ENCODE data around the gene TFAP2C. TPM values are rescaled to one million over a fixed set of nuclear protein-coding genes. Genes with fewer than 3 reads are reported as not detected.

The TFAP2C gene
- total and polyA plus RNA-seq, 9 of the 15 experiments (the other 6 are each of a cell fraction or from before 2014, with no cell fraction given) = 0.03 to 0.04 TPM; not detected in 7

- DNase-seq (ENCODE audit: extremely low read depth in 1 of 4, low spot score in 3 of 4) = no peak
- Histone ChIP-seq H3K79me2 (ENCODE audit: control insufficient read depth, insufficient read depth, low read length) (no peaks in the 10 kb centered on the region), H3K36me3 (ENCODE audit: control insufficient read depth, insufficient read depth, low read length) (no peaks in the 10 kb centered on the region), H3K4me3 (no peak overlapping the region), H2AFZ (ENCODE audit: low read depth, low read length) (no peak overlapping the region), H3K4me2 (ENCODE audit: insufficient read depth, low read length) (no peak overlapping the region), H3K9me1 (ENCODE audit: control insufficient read depth, insufficient read depth, low read length) (no peaks in the 10 kb centered on the region), H3K4me1 (replicated peaks in 1 of 2; ENCODE audit: control insufficient read depth in 2 of 2, insufficient read depth in 2 of 2, low read length in 2 of 2) (no peaks in the 10 kb centered on the region; a peak in 1 of 5 replicates), H3K27me3 (ENCODE audit: control insufficient read depth in 2 of 2, insufficient read depth in 2 of 2, low read length in 2 of 2) (peaks cover 7 to 43% of the 10 kb centered on the region in 2 experiments; a peak in 4 of 5 replicates), H3K9me3 (replicated peaks; ENCODE audit: control insufficient read depth, insufficient read depth, low read depth, low read length) (no peaks in the 10 kb centered on the region), H4K20me1 (replicated peaks; ENCODE audit: control insufficient read depth, insufficient read depth, low read length) (0 out of 2 replicates have a peak, but pooled peaks cover 4% of the 10 kb centered on the region), H3K27ac (ENCODE audit: extremely low read depth, low read depth, low read length) (no peak overlapping the region), H3K9ac (ENCODE audit: insufficient read depth in 1 of 2, low read depth in 2 of 2, low read length in 2 of 2) (no peak overlapping the region)
- in situ Hi-C loops (cut with MboI) (no loop called here), intact Hi-C loops (cut with micrococcal nuclease) (no loop called here)
- POLR2A ChIA-PET = interaction anchor here (1.2 kb wide), 1 partner anchor 9 kb away, joined by 4 read pairs; no protein-coding TSS in a partner anchor
- no TSS peak for BruUV-seq (replicated peaks)
- no peak for FAIRE-seq
- CTCF ChIA-PET (ENCODE audit: low intra/inter-chr PET ratio) = no interaction called here
- no peak for ATAC-seq
- 2% methylated on average over 3 of the region's 3 CpGs for WGBS (ENCODE audit: insufficient coverage, low coverage, missing lambda C conversion rate)
- no peak for TF ChIP-seq CUX1 (CRISPR knock-in tag; IDR thresholded peaks at IDR 0.05)
- no peak for TF ChIP-seq BCOR (IDR thresholded peaks at IDR 0.05)
- no peak for TF ChIP-seq CHCHD3 (CRISPR knock-in tag; IDR thresholded peaks at IDR 0.05)
- no peak for TF ChIP-seq SOX6 (IDR thresholded peaks at IDR 0.05)
- no peak for TF ChIP-seq TAF1 (IDR thresholded peaks at IDR 0.05; ENCODE audit: control insufficient read depth, extremely low read depth, insufficient read depth, low read length, severe bottlenecking)
- TF ChIP-seq NBN (IDR thresholded peaks at IDR 0.05; ENCODE audit: low read depth) = no peak
- no peak for TF ChIP-seq MTA2 (IDR thresholded peaks at IDR 0.05; ENCODE audit: low read depth)
- no peak for TF ChIP-seq MTA3 (IDR thresholded peaks at IDR 0.05; ENCODE audit: borderline replicate concordance)
- TF ChIP-seq FOXP4 (CRISPR knock-in tag; IDR thresholded peaks at IDR 0.05; ENCODE audit: borderline replicate concordance) = no peak
- no peak for TF ChIP-seq SRSF3 (IDR thresholded peaks at IDR 0.05; ENCODE audit: insufficient read depth, low read length)
- no peak for TF ChIP-seq SPI1 (IDR thresholded peaks at IDR 0.05; ENCODE audit: borderline replicate concordance, low read depth, low read length)
- no peak for TF ChIP-seq CREBBP (IDR thresholded peaks at IDR 0.05; ENCODE audit: low read depth, low read length)
- no peak for TF ChIP-seq PREB (CRISPR knock-in tag; IDR thresholded peaks at IDR 0.05)
- no peak for TF ChIP-seq CBX3 (IDR thresholded peaks at IDR 0.05; ENCODE audit: borderline replicate concordance in 1 of 2, low read length in 2 of 2)
- no peak for TF ChIP-seq SIRT6 (IDR thresholded peaks at IDR 0.05; ENCODE audit: low read depth, low read length)
Measured at GRCh38 chr20:56609321-56609720, 19.8 kb upstream of the TFAP2C start.

Measured in K562 (cell line).